OCI-LY1 (cell line): ENCODE results near the gene OLFML1.

Experiments
- EZH2 ChIP-seq: fragments of 200-600 bp; sonication (generic), shearing (Covaris generic); IDR thresholded peaks from 2 replicates; pipeline ENCODE4 v1.8.0; 2017; ENCODE audit warnings: borderline replicate concordance, mixed run types, mild to moderate bottlenecking, antibody characterized with exemption, low read length, moderate library complexity, mixed read lengths
- TF ChIP-seq, protein P1 (sequence below): fragments of 200-600 bp; sonication (generic), shearing (Covaris generic); IDR thresholded peaks from 2 replicates; pipeline ENCODE4 v1.5.1; 2017; ENCODE audit warnings: mild to moderate bottlenecking, antibody characterized with exemption, low read length, moderate library complexity, mixed read lengths

DNA sequence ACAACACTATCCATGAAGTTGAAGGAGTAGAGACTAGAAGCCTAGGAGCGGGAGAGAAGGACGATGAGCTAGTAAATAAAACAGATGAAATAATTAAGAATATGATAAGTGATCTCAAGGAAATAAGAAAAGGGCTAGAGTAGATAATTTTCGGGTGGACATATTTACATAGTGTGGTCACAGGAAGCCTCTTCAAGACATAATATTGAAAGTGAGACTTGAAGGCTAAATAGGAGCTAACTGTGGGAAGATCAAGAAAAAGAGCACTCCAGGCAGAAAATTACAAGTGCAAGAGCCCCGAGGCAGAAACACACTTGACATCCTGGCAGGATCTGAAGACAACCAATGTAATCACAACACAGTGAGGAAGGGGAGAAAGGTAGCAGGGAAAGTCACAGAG is 16.6 kb downstream of the OLFML1 start:
- TF ChIP-seq, protein P1, sequence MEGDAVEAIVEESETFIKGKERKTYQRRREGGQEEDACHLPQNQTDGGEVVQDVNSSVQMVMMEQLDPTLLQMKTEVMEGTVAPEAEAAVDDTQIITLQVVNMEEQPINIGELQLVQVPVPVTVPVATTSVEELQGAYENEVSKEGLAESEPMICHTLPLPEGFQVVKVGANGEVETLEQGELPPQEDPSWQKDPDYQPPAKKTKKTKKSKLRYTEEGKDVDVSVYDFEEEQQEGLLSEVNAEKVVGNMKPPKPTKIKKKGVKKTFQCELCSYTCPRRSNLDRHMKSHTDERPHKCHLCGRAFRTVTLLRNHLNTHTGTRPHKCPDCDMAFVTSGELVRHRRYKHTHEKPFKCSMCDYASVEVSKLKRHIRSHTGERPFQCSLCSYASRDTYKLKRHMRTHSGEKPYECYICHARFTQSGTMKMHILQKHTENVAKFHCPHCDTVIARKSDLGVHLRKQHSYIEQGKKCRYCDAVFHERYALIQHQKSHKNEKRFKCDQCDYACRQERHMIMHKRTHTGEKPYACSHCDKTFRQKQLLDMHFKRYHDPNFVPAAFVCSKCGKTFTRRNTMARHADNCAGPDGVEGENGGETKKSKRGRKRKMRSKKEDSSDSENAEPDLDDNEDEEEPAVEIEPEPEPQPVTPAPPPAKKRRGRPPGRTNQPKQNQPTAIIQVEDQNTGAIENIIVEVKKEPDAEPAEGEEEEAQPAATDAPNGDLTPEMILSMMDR = no peak
- no peak for TF ChIP-seq EZH2
